Neural progenitor cell (in vitro differentiated cells): ENCODE data around the gene PRRT1B. TPM values are rescaled to one million over a fixed set of nuclear protein-coding genes. Genes with fewer than 3 reads are reported as not detected.

Experiments used
- DNase-seq: peaks from one replicate; pipeline ENCODE4 v3.0.0-alpha.2; 2016; ENCODE audit warnings: low spot score
- H2AFZ ChIP-seq: fragments of 200-600 bp; sonication (generic); replicated peaks from 2 replicates; pipeline ENCODE4 v1.6.1; 2016; ENCODE audit warnings: antibody characterized with exemption
- H3F3A ChIP-seq: fragments of 200-600 bp; sonication (generic); 2 replicates; pipeline ENCODE4 v1.6.1; 2016; ENCODE audit warnings: antibody characterized with exemption, low read depth
- H3K27ac ChIP-seq: fragments of 200-600 bp; sonication (generic); 2 replicates; pipeline ENCODE4 v1.5.1; 2016; ENCODE audit warnings: mild to moderate bottlenecking
- H3K27me3 ChIP-seq: fragments of 200-600 bp; sonication (generic); 2 replicates; pipeline ENCODE4 v1.6.1; 2016; ENCODE audit warnings: mild to moderate bottlenecking, moderate library complexity
- H3K36me3 ChIP-seq: fragments of 200-600 bp; sonication (generic); 2 replicates; pipeline ENCODE4 v1.5.1; 2016
- H3K4me1 ChIP-seq: fragments of 200-600 bp; sonication (generic); 2 replicates; pipeline ENCODE4 v1.6.1; 2016; ENCODE audit warnings: mixed run types
- H3K4me2 ChIP-seq: fragments of 200-600 bp; sonication (generic); 2 replicates; pipeline ENCODE4 v1.6.1; 2016
- H3K4me3 ChIP-seq: fragments of 200-600 bp; sonication (generic); 2 replicates; pipeline ENCODE4 v1.5.1; 2016
- H3K79me2 ChIP-seq: fragments of 200-600 bp; sonication (generic); 2 replicates; pipeline ENCODE4 v1.6.1; 2016; ENCODE audit warnings: low read depth
- H3K9ac ChIP-seq: fragments of 200-600 bp; sonication (generic); 2 replicates; pipeline ENCODE4 v1.6.1; 2016
- H3K9me3 ChIP-seq: fragments of 200-600 bp; sonication (generic); 2 replicates; pipeline ENCODE4 v1.5.1; 2016; ENCODE audit warnings: low read depth
- H4K20me1 ChIP-seq: fragments of 200-600 bp; sonication (generic); 2 replicates; pipeline ENCODE4 v1.6.1; 2016; ENCODE audit warnings: low read depth
- H3K27ac Mint-ChIP-seq: 3 replicates; pipeline ENCODE4 v1.8.0; 2021; ENCODE audit warnings: mixed read lengths
- H3K27me3 Mint-ChIP-seq: 2 replicates; pipeline ENCODE4 v1.8.0; 2022; ENCODE audit warnings: low read depth, mild to moderate bottlenecking, inconsistent platforms, moderate library complexity, mixed read lengths; ENCODE audit not compliant: insufficient read depth
- H3K36me3 Mint-ChIP-seq: 3 replicates; pipeline ENCODE4 v1.8.0; 2021; ENCODE audit warnings: mixed read lengths
- H3K4me1 Mint-ChIP-seq: 3 replicates; pipeline ENCODE4 v1.8.0; 2021; ENCODE audit warnings: mixed read lengths
- H3K4me3 Mint-ChIP-seq: 3 replicates; pipeline ENCODE4 v1.8.0; 2021; ENCODE audit warnings: mild to moderate bottlenecking, moderate library complexity, mixed read lengths
- H3K9me3 Mint-ChIP-seq: 3 replicates; pipeline ENCODE4 v1.8.0; 2020; ENCODE audit warnings: mixed read lengths
- EZH2 ChIP-seq: fragments of 200-600 bp; sonication (generic); IDR thresholded peaks from 2 replicates; pipeline ENCODE4 v1.6.1; 2017; ENCODE audit warnings: antibody characterized with exemption, mild to moderate bottlenecking, moderate library complexity
- EZH2phosphoT487 ChIP-seq: fragments of 200-600 bp; sonication (generic); IDR thresholded peaks from 2 replicates; pipeline ENCODE4 v1.6.1; 2017; ENCODE audit warnings: antibody characterized with exemption
- total RNA-seq: library from RNA; depleted of rRNA; stranded (reverse); fragments of >200 nt; gene quantifications from 2 replicates; pipeline ENCODE4 v1.2.3, GENCODE V29; 2015; ENCODE audit warnings: low replicate concordance
- TF ChIP-seq, protein P1 (sequence below): fragments of 200-600 bp; sonication (generic); IDR thresholded peaks from 2 replicates; pipeline ENCODE4 v1.5.1; 2017; ENCODE audit warnings: antibody characterized with exemption, mild to moderate bottlenecking

Gene PRRT1B
- total RNA-seq, 1 donor from 2014 or later, result not detected

DNA sequence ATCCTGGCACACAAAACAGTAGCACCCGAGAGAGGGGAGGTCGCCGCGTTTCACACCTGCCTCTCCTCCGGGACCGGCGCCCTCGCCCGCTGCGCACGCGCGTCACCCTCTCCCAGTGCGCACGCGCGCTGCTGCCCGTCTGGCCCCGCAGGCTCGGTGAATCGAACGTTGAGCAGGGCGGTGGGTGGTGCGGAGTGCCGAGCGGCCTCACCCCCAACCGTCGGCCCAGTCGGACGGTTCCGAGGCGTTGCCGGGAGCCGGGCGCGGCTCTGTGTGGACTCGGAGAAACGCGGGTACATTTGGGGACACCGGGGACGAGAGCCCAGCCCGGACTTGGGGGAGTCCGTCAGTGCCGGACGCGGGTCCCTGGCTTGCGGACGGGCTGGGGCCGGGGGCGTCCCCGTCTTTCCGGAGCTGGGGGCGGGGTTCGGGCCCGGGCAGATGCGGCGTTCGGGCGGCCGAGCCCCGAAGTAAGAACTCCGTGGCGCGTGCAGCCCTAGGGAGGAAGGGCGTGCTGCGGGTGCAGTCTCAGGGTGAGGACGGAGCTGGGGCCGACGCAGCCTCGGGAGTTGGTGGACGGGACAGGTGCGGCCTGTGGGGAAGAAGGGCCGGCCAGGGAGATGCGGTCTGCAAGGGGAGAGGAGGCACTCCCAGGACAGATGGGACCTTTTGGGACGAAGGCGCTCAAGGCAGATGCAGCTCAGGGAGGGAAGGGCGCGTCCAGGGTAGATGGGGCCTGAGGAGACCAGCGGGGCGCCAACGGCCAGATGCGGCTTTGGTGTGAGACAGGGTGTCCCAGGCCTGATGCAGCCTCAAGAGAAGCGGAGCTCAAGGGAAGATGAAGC lies 42.3 kb upstream of the PRRT1B start, which contains the start of gene POMT1:
Gene POMT1, plus strand, starts transcription at position 138 of the 845 bp plus-strand sequence. CDS start 1,301 bp downstream, outside the sequence.
- peak within 1 kb of the TSS; percentile 81 for H2AFZ ChIP-seq
- Mint-ChIP-seq H3K36me3 (peaks cover 30% of the 10 kb centered on the region), H3K4me3 (peak within 1 kb of the TSS; percentile 97), H3K9me3 (no peaks in the 10 kb centered on the region), H3K27me3 (peaks cover 28% of the 10 kb centered on the region), H3K27ac (peak within 1 kb of the TSS; percentile 53), H3K4me1 (peaks cover 29% of the 10 kb centered on the region)
- peaks cover 36% of the 10 kb centered on the region for H4K20me1 ChIP-seq
- peaks cover 7% of the 10 kb centered on the region for H3K4me1 ChIP-seq
- peak within 1 kb of the TSS; percentile 54 for H3K9ac ChIP-seq
- no peaks in the 10 kb centered on the region for H3K27me3 ChIP-seq
- peak within 1 kb of the TSS; percentile 83 for H3K4me2 ChIP-seq
- H3K4me3 ChIP-seq, result peak within 1 kb of the TSS; percentile 94
- H3K9me3 ChIP-seq, result no peaks in the 10 kb centered on the region
- no peak for TF ChIP-seq EZH2phosphoT487
- H3F3A ChIP-seq, result peaks cover 54% of the 10 kb centered on the region
- DNase-seq, result peak; percentile 95
- no peak within 1 kb of the TSS for H3K27ac ChIP-seq
- H3K36me3 ChIP-seq, result peaks cover 8% of the 10 kb centered on the region
- H3K79me2 ChIP-seq, result peaks cover 28% of the 10 kb centered on the region

DNA sequence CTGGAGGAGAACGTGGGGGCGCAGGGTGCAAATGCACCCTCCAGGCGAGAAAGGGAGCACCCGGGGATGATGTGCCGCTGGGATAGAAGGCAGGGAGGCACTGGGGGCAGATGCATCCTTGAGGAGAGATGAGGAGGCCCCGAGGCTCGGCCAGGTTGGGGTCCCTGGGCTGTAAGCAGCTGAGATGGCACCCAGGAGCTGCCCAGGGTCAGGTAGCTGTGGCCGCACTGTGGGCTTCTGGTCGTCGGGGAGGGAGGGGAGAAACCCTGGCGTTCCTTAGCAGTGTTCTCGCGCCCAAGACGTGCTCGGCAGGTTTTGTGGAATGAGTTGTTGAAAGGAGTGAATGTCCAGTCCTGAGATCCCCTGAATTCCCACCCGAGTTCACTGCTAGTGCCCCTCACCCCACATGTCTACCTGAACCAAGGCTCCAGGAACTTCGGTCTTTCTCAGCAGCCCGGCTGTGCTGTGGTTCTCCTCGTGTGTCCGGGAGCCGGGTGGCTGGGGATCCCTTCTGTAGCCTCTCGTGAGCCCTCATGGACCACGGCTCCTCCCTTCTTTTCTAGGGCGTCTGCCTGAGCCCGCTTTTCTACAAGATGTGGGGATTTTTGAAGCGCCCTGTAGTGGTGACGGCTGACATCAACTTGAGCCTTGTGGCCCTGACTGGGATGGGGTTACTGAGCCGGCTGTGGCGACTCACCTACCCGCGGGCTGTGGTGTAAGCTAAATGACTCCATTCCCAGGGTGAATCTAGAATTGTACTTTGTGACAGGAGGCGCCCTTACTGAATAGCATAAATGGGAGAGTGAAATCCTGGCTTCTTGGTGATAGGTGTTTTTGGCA lies 41.5 kb upstream of the PRRT1B start:
- H3K27me3 Mint-ChIP-seq, result peaks cover 24% of the 10 kb centered on the region
- Histone ChIP-seq H3F3A (peaks cover 46% of the 10 kb centered on the region), H3K79me2 (peaks cover 28% of the 10 kb centered on the region), H3K36me3 (peaks cover 4% of the 10 kb centered on the region), H2AFZ (no peak overlapping the region), H3K9me3 (no peaks in the 10 kb centered on the region), H3K27me3 (no peaks in the 10 kb centered on the region), H3K4me2 (peak overlapping the region; percentile 83), H3K27ac (no peak overlapping the region), H3K9ac (peak overlapping the region; percentile 54), H4K20me1 (peaks cover 27% of the 10 kb centered on the region), H3K4me1 (peaks cover 7% of the 10 kb centered on the region), H3K4me3 (peak overlapping the region; percentile 94)
- peak; percentile 23 for DNase-seq
- peak overlapping the region; percentile 97 for H3K4me3 Mint-ChIP-seq
- peaks cover 29% of the 10 kb centered on the region for H3K36me3 Mint-ChIP-seq
- H3K9me3 Mint-ChIP-seq, result no peaks in the 10 kb centered on the region
- peaks cover 29% of the 10 kb centered on the region for H3K4me1 Mint-ChIP-seq
- no peak overlapping the region for H3K27ac Mint-ChIP-seq
- TF ChIP-seq EZH2phosphoT487 (no peak), EZH2 (no peak)
- TF ChIP-seq, protein P1, sequence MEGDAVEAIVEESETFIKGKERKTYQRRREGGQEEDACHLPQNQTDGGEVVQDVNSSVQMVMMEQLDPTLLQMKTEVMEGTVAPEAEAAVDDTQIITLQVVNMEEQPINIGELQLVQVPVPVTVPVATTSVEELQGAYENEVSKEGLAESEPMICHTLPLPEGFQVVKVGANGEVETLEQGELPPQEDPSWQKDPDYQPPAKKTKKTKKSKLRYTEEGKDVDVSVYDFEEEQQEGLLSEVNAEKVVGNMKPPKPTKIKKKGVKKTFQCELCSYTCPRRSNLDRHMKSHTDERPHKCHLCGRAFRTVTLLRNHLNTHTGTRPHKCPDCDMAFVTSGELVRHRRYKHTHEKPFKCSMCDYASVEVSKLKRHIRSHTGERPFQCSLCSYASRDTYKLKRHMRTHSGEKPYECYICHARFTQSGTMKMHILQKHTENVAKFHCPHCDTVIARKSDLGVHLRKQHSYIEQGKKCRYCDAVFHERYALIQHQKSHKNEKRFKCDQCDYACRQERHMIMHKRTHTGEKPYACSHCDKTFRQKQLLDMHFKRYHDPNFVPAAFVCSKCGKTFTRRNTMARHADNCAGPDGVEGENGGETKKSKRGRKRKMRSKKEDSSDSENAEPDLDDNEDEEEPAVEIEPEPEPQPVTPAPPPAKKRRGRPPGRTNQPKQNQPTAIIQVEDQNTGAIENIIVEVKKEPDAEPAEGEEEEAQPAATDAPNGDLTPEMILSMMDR, result no peak

DNA sequence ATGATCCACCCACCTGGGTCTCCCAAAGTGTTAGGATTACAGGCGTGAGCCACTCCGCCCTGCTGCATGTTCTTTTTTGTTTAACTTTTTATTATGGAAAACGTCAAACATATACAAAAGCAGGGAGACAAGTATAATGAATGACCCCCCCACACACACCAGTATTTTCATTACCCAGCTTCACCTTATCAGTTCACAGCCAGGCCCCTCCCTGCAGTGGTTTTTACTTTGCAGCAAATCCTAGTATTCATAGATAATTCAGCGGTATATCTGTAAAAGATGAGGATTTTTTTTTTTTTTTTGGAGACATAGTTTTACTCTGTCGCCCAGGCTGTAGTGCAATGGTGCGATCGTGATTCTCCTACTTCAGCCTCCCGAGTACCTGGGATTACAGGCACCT lies 40.3 kb upstream of the PRRT1B start:
- H3K36me3 Mint-ChIP-seq, result peaks cover 26% of the 10 kb centered on the region
- H3K9me3 Mint-ChIP-seq, result no peaks in the 10 kb centered on the region
- Histone ChIP-seq H3K27me3 (no peaks in the 10 kb centered on the region), H3K9ac (no peak overlapping the region), H3K4me3 (no peak overlapping the region), H3F3A (peaks cover 34% of the 10 kb centered on the region), H3K9me3 (no peaks in the 10 kb centered on the region), H3K4me1 (peaks cover 7% of the 10 kb centered on the region), H2AFZ (no peak overlapping the region), H4K20me1 (peaks cover 26% of the 10 kb centered on the region), H3K79me2 (peaks cover 28% of the 10 kb centered on the region), H3K4me2 (no peak overlapping the region), H3K27ac (no peak overlapping the region), H3K36me3 (peaks cover 4% of the 10 kb centered on the region)
- H3K4me1 Mint-ChIP-seq, result peaks cover 29% of the 10 kb centered on the region
- peak overlapping the region; percentile 97 for H3K4me3 Mint-ChIP-seq
- no peak overlapping the region for H3K27ac Mint-ChIP-seq
- DNase-seq, result no peak
- TF ChIP-seq EZH2phosphoT487, result no peak
- peaks cover 21% of the 10 kb centered on the region for H3K27me3 Mint-ChIP-seq

DNA sequence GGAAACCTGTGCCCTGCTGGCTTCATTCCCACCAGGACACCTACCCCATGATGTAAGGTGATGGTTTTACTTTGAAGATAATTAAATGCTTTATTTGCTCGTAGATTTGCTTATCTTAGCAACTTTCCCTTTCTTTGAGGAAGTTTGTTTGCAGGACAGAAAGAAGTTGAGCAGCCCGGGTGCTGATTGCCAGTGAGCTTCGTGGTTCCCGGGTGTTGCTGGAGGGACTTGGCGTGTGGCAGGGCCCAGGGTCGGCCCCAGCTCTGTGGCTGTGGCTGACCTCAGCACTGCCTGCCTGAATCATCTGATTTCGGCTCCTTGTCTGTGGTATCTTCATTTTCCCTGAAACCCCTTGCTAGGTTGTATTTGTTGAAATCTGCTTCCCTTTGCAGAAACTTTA lies 33.9 kb upstream of the PRRT1B start:
- H3K27ac Mint-ChIP-seq, result no peak overlapping the region
- TF ChIP-seq EZH2, result no peak
- TF ChIP-seq, protein P1, result no peak
- no peak for TF ChIP-seq EZH2phosphoT487
- Histone ChIP-seq H3K4me1 (no peaks in the 10 kb centered on the region), H3K4me2 (no peak overlapping the region), H3F3A (no peaks in the 10 kb centered on the region), H3K9me3 (no peaks in the 10 kb centered on the region), H3K27me3 (no peaks in the 10 kb centered on the region), H2AFZ (no peak overlapping the region), H3K36me3 (peaks cover under 1% of the 10 kb centered on the region), H3K9ac (no peak overlapping the region), H3K79me2 (peaks cover 2% of the 10 kb centered on the region), H3K4me3 (no peak overlapping the region), H4K20me1 (no peaks in the 10 kb centered on the region), H3K27ac (no peak overlapping the region)
- H3K36me3 Mint-ChIP-seq, result peaks cover 29% of the 10 kb centered on the region
- DNase-seq, result no peak
- no peaks in the 10 kb centered on the region for H3K9me3 Mint-ChIP-seq
- no peak overlapping the region for H3K4me3 Mint-ChIP-seq
- peaks cover 9% of the 10 kb centered on the region for H3K27me3 Mint-ChIP-seq
- no peaks in the 10 kb centered on the region for H3K4me1 Mint-ChIP-seq
